G401 (cell line): Measurements from ENCODE around the gene EN2. TPM values are rescaled to one million over a fixed set of nuclear protein-coding genes. Genes with fewer than 3 reads are reported as not detected.

Experiments used
- DNase-seq: peaks from one replicate; pipeline ENCODE4 v3.0.0-alpha.2; 2015; ENCODE audit warnings: low spot score
- in situ Hi-C: cut with HindIII; loops from 2 replicates; pipeline ENCODE4 v1.10.0; 2016; ENCODE audit warnings: low sequenced_read_pairs, mixed read lengths
- total RNA-seq: library from RNA; depleted of rRNA; stranded (reverse); fragments of >200 nt; shearing (Covaris generic); gene quantifications from 2 replicates; pipeline ENCODE4 v1.2.3, GENCODE V29; 2014

The EN2 gene
- total RNA-seq, 1 experiment from 2014 or later, result not detected

- DNase-seq, result no peak
- in situ Hi-C loops, result no loop called here
These were observed 36.6 kb downstream of the EN2 start for GRCh38 chr7:155494551-155494950.

GRCh38 chr7:155495440-155496248 lies 37.7 kb downstream of the EN2 start:
- DNase-seq, result no peak
- in situ Hi-C loops, result no loop called here

DNA sequence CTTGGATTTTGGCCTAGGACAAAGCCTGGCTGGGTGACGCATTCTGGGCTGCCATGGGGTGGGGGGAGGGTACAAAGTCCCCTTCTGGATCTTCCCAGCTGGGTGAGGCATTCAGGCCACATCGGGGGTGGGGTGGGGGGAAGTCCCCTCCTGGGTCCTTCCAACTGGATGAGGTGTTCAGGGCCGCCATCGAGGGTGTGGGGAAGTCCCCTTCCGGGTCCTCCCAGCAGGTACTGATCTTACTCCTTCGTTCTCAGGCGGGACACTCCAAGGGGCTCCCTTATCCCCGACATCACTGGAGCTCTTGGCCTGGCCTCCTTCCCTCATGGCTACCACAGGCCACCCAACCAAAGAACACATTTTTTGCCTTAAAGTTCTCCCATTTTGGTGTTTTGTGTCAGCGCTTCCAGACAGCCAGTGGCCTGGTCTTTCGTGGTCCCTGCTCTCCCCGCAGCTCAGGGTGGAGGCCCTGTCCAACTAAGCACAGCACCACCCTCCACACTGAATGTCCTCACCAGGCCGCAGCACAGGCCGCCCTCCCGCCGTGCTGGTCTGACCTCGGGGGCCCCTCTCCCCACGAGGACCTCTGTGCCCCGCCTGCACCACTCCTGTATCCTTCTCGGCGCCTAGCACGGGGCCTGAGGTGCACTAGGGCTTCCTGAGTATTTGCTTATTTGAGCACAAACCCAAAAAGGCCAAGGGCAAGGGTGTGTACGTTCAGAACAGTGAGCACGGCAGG lies 38.5 kb downstream of the EN2 start:
- in situ Hi-C loops, result no loop called here
- no peak for DNase-seq

DNA sequence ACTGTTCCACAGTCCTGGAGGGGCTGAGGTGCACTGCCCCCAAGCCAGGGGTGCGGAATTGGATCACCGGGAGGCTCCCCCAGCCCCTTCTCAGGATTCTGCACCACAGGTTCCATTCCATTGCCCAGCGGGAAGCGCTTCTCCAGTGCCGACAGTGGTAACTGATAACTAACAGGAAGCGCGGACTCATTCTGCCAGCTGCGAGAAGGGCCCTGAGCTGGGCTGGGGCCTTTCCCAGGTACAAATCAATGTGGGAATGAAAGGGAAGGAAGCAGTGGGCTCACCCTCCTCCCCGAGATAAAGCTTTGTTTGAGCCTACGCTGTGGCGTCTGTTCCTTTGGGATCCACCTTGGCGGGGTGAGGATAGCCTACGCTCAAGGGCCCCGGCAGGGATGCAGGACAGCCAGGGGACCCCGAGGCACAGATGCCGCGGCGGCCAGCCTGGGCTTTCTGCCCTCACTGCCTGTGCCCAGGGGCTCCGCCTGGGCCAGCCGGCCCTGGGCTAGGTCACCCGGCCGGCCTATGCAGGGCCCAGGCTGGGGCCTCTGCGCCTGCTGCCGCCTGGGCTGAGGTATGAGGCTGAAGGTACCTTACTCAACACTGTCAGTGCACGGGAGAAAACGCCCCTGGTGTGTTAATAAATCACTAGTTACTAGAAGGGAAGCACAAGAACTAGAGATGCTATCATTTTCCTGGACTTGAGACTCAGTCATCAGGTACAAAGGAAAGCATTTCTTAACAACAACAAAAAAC lies 39.4 kb downstream of the EN2 start:
- in situ Hi-C loops, result no loop called here
- DNase-seq, result peak; percentile 55

GRCh38 chr7:155505422-155505793 lies 47.5 kb downstream of the EN2 start:
- in situ Hi-C loops, result no loop called here
- DNase-seq, result peak; percentile 66

GRCh38 chr7:155506854-155507337 lies 49.0 kb downstream of the EN2 start:
- peak; percentile 90 for DNase-seq
- in situ Hi-C loops, result no loop called here

DNA sequence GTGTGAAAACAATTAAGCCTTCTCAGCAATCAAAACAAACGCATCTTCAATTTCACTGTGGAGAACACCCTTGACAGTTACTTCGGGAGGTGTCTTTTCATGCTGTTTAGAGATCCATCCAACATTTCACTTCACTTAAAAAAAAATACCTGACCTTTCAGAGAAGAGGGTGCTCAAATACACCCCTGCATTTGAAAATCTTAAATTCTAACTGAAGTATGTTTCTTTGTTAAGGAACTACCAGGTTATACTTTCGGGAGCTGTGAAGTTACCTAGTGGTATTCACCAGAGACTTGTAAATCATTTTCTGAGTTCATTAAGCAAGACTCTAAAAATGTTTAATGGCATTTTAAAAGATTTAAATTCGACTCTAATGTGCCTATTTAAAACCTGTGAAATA lies 49.6 kb downstream of the EN2 start:
- in situ Hi-C loops, result no loop called here
- peak; percentile 56 for DNase-seq

DNA sequence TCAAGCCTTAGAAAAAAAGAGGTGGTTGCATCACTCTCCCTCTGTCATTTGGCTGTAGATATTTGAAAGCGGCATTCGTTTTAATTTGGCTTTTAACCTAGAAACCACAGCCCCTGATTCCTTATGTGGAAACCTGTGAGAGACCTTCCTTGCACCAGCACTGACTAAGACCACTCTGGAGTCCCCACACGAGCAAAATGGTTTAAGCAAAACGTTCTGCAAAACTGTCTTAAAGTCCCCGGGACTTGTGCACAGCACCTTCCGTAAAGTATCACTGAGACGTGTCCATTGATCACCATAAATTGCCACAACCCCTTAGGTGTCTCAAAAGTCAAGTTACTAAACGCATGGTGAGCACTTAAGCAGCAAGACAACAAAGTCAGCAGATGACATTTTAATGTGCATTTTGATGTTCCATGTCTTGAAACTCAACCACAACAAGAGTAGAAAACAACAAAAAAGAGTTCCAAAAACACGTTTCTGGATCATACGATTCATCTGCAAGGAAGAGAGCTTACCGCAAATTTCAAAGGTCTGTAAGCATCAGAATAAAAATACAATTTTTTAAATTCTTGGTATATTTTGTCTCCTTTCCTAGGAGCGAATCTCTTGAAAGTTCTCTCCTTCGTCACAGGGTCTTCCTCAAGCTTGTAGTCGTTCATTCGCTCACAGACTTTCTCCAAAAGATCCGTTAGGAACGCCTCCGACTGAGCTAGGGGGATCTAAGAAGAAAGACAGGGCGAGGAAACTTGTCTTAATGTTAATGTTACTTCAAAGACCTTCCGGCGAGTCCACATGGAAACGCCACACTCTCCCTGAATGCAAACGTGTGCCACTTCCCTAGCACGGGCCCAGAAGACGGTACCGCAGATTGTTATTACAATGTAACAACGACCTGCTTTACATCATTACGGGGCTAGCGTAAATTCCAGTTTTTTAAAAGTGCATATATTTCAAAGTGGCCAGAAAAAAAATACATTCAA lies 50.7 kb downstream of the EN2 start:
- in situ Hi-C loops, result no loop called here
- DNase-seq, result peak; percentile 64

DNA sequence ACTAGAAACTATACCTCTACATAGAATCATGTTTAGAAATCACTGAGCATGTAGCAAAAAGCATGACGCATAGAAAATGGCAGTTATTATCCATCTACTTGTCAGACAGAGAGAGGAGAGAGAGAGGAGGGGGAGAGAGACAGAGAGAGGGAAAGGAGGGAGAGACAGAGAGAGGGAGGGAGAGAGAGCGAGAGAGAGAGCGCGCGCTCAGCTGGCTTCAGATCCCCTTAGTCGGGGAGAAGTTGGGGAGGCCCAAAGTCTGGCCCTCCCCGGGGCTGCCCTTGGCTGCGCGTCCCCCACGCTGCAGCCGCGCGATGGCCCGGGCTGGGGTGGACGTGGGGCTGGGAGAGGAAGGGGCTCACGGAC lies 51.4 kb downstream of the EN2 start:
- in situ Hi-C loops, result no loop called here
- DNase-seq, result peak; percentile 87

DNA sequence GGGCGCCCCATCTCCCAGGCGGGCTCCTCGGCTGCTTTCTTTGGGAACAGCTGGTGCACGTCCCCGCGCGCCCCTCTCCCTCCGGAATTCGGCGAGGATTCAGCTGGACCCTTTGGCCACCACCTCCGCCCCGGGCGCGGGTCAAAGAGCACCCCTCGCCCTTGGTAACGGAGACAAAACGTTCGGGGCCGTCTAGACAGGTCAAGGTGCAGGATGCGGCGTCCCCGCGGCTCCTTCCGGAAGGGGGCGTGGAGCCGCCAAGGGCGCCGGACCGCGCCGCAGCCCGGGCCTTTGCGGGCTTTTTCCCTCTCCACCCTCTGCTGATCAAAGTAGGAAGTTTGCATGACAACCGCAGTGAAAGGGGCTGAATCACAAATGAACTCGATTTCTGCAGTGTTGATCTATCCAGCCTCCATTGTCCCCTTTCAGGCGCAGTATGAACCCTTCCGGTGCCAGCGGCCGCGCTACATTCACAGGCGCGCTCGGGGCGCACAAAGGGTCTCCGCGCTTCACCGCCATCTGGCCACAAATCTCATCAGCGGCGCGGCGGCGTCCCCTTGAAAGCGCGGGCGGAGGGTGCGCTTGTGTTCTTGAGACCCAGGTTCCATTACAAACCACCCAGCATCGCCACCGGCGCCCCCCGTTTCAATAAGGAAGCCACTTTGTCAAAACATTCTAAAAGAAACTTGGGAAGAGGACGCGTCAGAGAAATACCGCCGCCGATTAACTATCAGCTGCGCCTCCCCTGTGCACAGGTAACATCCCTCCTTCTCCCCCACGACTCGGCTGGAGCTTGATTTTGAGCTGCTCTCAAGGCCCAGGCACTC lies 52.0 kb downstream of the EN2 start:
- in situ Hi-C loops, result no loop called here
- DNase-seq, result peak; percentile 76

GRCh38 chr7:155510975-155511701 lies 53.2 kb downstream of the EN2 start:
- peak; percentile 67 for DNase-seq
- in situ Hi-C loops, result no loop called here

GRCh38 chr7:155511702-155511996 lies 53.7 kb downstream of the EN2 start:
- no peak for DNase-seq
- in situ Hi-C loops, result no loop called here

DNA sequence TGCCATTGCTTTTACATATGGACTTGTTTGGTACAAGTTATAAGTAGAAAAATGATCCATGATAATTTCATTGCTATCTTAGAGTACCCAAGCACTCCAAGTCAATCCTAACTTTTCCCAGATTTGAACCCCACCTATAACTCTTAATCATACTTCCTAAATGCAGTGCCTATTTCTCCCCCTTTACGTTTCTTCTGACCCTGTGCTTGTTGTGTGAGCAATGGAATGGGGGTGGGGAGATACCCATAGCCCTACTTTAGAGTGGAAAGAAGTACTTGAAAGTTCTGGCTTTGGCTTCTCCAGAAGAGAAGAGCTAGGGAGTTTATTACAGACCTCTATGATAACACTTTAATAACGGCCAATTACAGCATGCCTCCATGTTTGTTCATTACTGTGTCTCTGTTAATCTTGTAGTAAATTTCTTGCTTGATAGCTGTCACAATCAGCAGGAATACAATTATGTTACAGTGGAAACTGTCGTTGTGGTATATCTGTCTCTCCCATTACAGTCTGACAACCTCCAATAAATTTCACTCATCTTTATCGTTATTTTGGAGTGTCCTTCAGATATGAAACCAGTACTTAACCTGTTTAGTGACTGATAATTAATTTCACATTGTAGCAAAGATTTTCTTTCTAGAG lies 54.4 kb downstream of the EN2 start:
- in situ Hi-C loops, result no loop called here
- peak; percentile 78 for DNase-seq

- in situ Hi-C loops, result no loop called here
- peak; percentile 67 for DNase-seq
These were observed 55.8 kb downstream of the EN2 start for GRCh38 chr7:155513543-155514285.

- DNase-seq, result peak; percentile 72
- in situ Hi-C loops, result no loop called here
These were observed 56.4 kb downstream of the EN2 start for GRCh38 chr7:155514296-155514695.
